BLaER1 (cell line): ENCODE data around the gene TMEM8B.

Experiments
- H3K27ac ChIP-seq: shearing (Covaris generic); formaldehyde crosslinking; 2 replicates; pipeline ENCODE4 v1.8.1; 2022
- H3K27me3 ChIP-seq: shearing (Covaris generic); formaldehyde crosslinking; 2 replicates; pipeline ENCODE4 v1.8.1; 2022
- H3K36me3 ChIP-seq: shearing (Covaris generic); formaldehyde crosslinking; 2 replicates; pipeline ENCODE4 v1.8.1; 2022
- H3K4me1 ChIP-seq: shearing (Covaris generic); formaldehyde crosslinking; 2 replicates; pipeline ENCODE4 v1.8.1; 2022
- H3K4me2 ChIP-seq: shearing (Covaris generic); formaldehyde crosslinking; 2 replicates; pipeline ENCODE4 v1.8.1; 2022
- H3K4me3 ChIP-seq: shearing (Covaris generic); formaldehyde crosslinking; 2 replicates; pipeline ENCODE4 v1.8.1; 2022
- H3K9ac ChIP-seq: shearing (Covaris generic); formaldehyde crosslinking; 2 replicates; pipeline ENCODE4 v1.8.1; 2022
- H3K9me3 ChIP-seq: shearing (Covaris generic); formaldehyde crosslinking; 2 replicates; pipeline ENCODE4 v1.8.1; 2022
- H4K20me1 ChIP-seq: shearing (Covaris generic); formaldehyde crosslinking; 2 replicates; pipeline ENCODE4 v1.8.1; 2022
- Cebpa-rat ChIP-seq: shearing (Covaris generic); IDR thresholded peaks from 2 replicates; pipeline ENCODE4 v1.8.1; 2022

The TMEM8B gene

DNA sequence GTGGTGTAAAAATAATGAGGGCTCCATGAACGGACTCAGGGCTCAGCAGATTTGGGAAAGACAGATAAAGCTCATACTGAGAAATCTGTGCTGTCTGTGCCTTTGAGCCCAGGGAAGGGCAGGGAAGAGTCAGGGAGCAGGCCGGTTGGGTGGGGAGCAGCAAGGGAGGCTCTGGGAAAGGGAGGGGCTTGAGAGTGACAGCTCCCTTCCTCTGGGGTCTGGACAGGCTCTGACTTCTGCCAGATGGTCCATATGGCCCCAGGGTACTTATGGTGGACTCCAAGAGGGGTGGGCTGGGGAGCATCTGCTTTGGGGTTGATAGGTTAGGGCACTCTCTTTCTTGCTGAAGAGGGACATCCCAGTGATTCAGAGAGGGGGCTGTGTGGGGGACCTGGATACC, 35.6 kb upstream of the TMEM8B start:
- Histone ChIP-seq H3K36me3 (no peaks in the 10 kb centered on the region), H4K20me1 (no peaks in the 10 kb centered on the region), H3K9me3 (no peaks in the 10 kb centered on the region), H3K4me3 (no peak overlapping the region), H3K27me3 (peaks cover 17% of the 10 kb centered on the region), H3K4me1 (peaks cover 8% of the 10 kb centered on the region; the same call in 1 of the 2 replicates), H3K4me2 (no peak overlapping the region), H3K27ac (no peak overlapping the region), H3K9ac (no peak overlapping the region)
- no peak for TF ChIP-seq Cebpa-rat

DNA sequence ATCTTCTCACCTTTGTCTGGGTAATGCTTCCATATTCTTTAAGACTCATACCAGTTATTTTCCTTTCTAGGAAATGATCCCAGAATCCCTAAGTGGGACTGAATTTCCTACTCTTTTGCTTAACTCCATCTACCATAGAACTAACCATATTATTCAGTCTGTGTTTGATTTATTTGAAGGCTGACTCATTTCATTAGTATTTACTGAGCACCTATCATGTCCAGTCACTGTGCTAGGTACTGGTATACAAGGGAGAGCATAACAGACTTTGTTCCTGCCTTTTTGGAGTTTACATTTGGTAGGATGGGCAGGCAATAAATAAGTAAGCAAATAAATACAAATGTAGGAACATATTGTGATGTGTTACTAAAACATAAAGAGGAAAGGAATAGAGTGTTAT, 33.3 kb upstream of the TMEM8B start:
- H3K9ac ChIP-seq = no peak overlapping the region
- no peak overlapping the region for H3K27ac ChIP-seq
- TF ChIP-seq Cebpa-rat = no peak
- H3K4me1 ChIP-seq = peaks cover 4% of the 10 kb centered on the region; the same call in 1 of the 2 replicates
- H3K4me2 ChIP-seq = no peak overlapping the region
- H3K9me3 ChIP-seq = no peaks in the 10 kb centered on the region
- H3K27me3 ChIP-seq = peaks cover 13% of the 10 kb centered on the region
- H3K4me3 ChIP-seq = no peak overlapping the region
- H3K36me3 ChIP-seq = peaks cover 3% of the 10 kb centered on the region; the same call in 1 of the 2 replicates
- H4K20me1 ChIP-seq = no peaks in the 10 kb centered on the region

- no peaks in the 10 kb centered on the region for H3K4me1 ChIP-seq
- H3K36me3 ChIP-seq = peaks cover 3% of the 10 kb centered on the region; the same call in 1 of the 2 replicates
- no peak for TF ChIP-seq Cebpa-rat
- H3K27ac ChIP-seq = no peak overlapping the region
- H3K27me3 ChIP-seq = peaks cover under 1% of the 10 kb centered on the region; the same call in 1 of the 2 replicates
- H3K9me3 ChIP-seq = no peaks in the 10 kb centered on the region
- no peak overlapping the region for H3K4me3 ChIP-seq
- H3K4me2 ChIP-seq = no peak overlapping the region
- no peak overlapping the region for H3K9ac ChIP-seq
- H4K20me1 ChIP-seq = no peaks in the 10 kb centered on the region
These were observed 31.5 kb upstream of the TMEM8B start for GRCh38 chr9:35797311-35798109.

- Histone ChIP-seq H3K27me3 (no peaks in the 10 kb centered on the region), H3K9ac (no peak overlapping the region), H4K20me1 (no peaks in the 10 kb centered on the region), H3K4me1 (no peaks in the 10 kb centered on the region), H3K9me3 (no peaks in the 10 kb centered on the region), H3K27ac (no peak overlapping the region), H3K36me3 (peaks cover 3% of the 10 kb centered on the region; the same call in 1 of the 2 replicates), H3K4me3 (no peak overlapping the region), H3K4me2 (no peak overlapping the region)
- TF ChIP-seq Cebpa-rat = no peak
These were observed 30.2 kb upstream of the TMEM8B start for GRCh38 chr9:35798658-35799374.

GRCh38 chr9:35800530-35800929, 28.5 kb upstream of the TMEM8B start:
- H3K36me3 ChIP-seq = peaks cover 4% of the 10 kb centered on the region; the same call in 1 of the 2 replicates
- H3K9me3 ChIP-seq = no peaks in the 10 kb centered on the region
- no peak overlapping the region for H3K27ac ChIP-seq
- TF ChIP-seq Cebpa-rat = no peak
- H4K20me1 ChIP-seq = no peaks in the 10 kb centered on the region
- H3K4me3 ChIP-seq = no peak overlapping the region
- H3K4me2 ChIP-seq = no peak overlapping the region
- H3K4me1 ChIP-seq = no peaks in the 10 kb centered on the region
- H3K9ac ChIP-seq = no peak overlapping the region
- peaks cover 3% of the 10 kb centered on the region; the same call in 1 of the 2 replicates for H3K27me3 ChIP-seq

DNA sequence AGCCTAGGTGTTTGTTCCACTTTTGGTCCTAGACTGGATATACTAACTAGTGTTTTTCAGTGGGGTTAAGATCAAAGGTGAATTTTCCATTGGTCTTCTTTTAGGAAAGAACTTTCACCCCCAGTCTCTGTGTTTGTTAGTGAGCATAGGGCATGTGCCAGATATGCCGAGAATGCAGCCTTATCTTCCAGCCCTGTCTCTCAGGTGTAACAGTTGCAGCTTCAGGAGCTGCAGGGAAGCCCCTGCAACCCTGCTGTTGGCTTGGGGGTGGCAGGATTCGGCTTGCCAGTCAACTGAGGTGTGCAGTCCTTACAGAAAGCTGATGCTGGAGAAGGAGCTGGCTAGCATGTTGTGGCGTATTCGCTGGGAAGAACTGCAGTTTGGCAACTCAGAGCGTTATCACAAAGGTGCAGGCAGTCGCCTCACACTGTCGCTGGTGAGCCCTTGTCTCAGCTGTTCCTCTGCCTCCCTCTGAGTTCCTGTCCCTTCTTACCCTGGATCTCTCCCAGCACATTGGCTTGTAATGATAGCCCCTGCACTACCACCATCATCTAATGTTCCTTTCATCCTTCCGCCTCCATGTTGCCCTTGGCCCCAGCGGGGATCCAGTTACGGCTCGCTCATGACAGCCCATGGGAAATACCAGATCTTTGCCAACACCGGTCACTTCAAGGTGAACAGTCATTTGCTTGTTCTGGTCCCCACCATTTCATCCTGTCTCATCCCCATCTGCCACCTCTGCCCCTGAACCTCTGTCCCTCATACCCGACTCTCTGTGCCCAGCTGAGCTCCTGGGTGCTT, 27.5 kb upstream of the TMEM8B start:
- H3K27ac ChIP-seq = no peak overlapping the region
- H3K4me1 ChIP-seq = no peaks in the 10 kb centered on the region
- peaks cover 11% of the 10 kb centered on the region; the same call in 1 of the 2 replicates for H3K36me3 ChIP-seq
- no peaks in the 10 kb centered on the region for H3K9me3 ChIP-seq
- no peak overlapping the region for H3K4me3 ChIP-seq
- no peak overlapping the region for H3K4me2 ChIP-seq
- no peak overlapping the region for H3K9ac ChIP-seq
- H3K27me3 ChIP-seq = peaks cover 3% of the 10 kb centered on the region; the same call in 1 of the 2 replicates
- TF ChIP-seq Cebpa-rat = no peak
- H4K20me1 ChIP-seq = no peaks in the 10 kb centered on the region

DNA sequence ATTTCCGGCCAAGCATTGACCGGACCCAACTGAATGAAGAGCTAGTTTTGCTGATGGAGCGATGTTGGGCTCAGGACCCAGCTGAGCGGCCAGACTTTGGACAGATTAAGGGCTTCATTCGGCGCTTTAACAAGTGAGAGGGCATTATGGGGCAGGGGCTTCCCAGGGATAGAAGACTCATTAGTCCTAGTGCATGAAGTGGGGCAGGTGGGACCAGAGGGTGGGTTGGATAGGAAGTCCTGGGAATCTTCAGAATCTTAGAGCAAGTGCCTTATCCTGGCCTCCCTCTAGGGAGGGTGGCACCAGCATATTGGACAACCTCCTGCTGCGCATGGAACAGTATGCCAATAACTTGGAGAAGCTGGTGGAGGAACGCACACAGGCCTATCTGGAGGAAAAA, 22.9 kb upstream of the TMEM8B start:
- Histone ChIP-seq H3K27ac (no peak overlapping the region), H3K27me3 (peaks cover 3% of the 10 kb centered on the region; the same call in 1 of the 2 replicates), H3K4me3 (no peak overlapping the region), H3K4me2 (no peak overlapping the region), H4K20me1 (no peaks in the 10 kb centered on the region), H3K36me3 (peaks cover 13% of the 10 kb centered on the region; the same call in 1 of the 2 replicates), H3K4me1 (peaks cover 2% of the 10 kb centered on the region; the same call in 1 of the 2 replicates), H3K9me3 (no peaks in the 10 kb centered on the region), H3K9ac (no peak overlapping the region)
- no peak for TF ChIP-seq Cebpa-rat

- Histone ChIP-seq H3K36me3 (peaks cover 13% of the 10 kb centered on the region; the same call in 1 of the 2 replicates), H3K4me2 (no peak overlapping the region), H4K20me1 (no peaks in the 10 kb centered on the region), H3K27me3 (peaks cover 3% of the 10 kb centered on the region; the same call in 1 of the 2 replicates), H3K9ac (no peak overlapping the region), H3K4me3 (no peak overlapping the region), H3K27ac (no peak overlapping the region), H3K4me1 (peaks cover 22% of the 10 kb centered on the region), H3K9me3 (no peaks in the 10 kb centered on the region)
- no peak for TF ChIP-seq Cebpa-rat
These were observed 20.6 kb upstream of the TMEM8B start for GRCh38 chr9:35808433-35808832.

DNA sequence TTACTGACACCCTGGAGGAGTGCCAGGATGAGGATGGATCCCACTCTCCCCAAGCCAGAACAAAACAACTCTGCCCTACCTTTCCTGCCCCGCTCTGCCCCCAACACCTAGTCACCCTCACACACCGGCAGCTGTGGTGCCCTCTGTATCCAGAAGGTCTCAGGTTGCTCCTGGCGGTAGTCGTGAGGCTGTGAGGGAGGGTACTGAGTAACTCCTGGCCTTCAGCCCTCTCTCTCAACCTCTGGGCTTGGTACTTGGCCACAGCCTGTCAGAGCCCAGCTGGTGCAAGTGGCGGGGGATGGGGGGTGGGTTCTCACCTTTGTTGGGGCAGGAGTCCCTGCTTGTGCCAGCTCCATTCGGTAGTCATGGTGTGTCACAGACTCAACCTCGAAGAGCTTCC, 18.9 kb upstream of the TMEM8B start:
- H3K9ac ChIP-seq = no peak overlapping the region
- no peaks in the 10 kb centered on the region for H3K9me3 ChIP-seq
- no peaks in the 10 kb centered on the region for H4K20me1 ChIP-seq
- H3K4me3 ChIP-seq = no peak overlapping the region
- H3K4me2 ChIP-seq = no peak overlapping the region
- TF ChIP-seq Cebpa-rat = no peak
- peaks cover 3% of the 10 kb centered on the region; the same call in 1 of the 2 replicates for H3K27me3 ChIP-seq
- peaks cover 13% of the 10 kb centered on the region; the same call in 1 of the 2 replicates for H3K36me3 ChIP-seq
- H3K27ac ChIP-seq = no peak overlapping the region
- H3K4me1 ChIP-seq = peaks cover 32% of the 10 kb centered on the region
